Sigmoid colon (tissue), 4 donors: ENCODE results near the gene LPP.

Experiments
- CTCF ChIP-seq, 4 experiments: fragments of 450-650 bp in 3 of 4; fragments of 200-600 bp in 1 of 4; IDR thresholded peaks; one replicate each; pipeline ENCODE4 v1.5.1; 2016 to 2019; ENCODE audit warnings: antibody characterized with exemption in 4 of 4, mild to moderate bottlenecking in 3 of 4, moderate library complexity in 2 of 4
- EP300 ChIP-seq, 4 donors: sonication (generic); formaldehyde crosslinking; IDR thresholded peaks; one replicate each; pipeline ENCODE4 v1.6.1; 2017; ENCODE audit warnings: antibody characterized with exemption in 4 of 4

- TF ChIP-seq CTCF (IDR thresholded peaks at IDR 0.05) (no peak), EP300 (IDR thresholded peaks at IDR 0.05) (no peak)
Observed at GRCh38 chr3:188844096-188844495, 690.1 kb downstream of the LPP start.
